Suprapubic skin (tissue), 4 donors: Measurements from ENCODE around the gene KYNU. TPM values are rescaled to one million over a fixed set of nuclear protein-coding genes. Genes with fewer than 3 reads are reported as not detected.
"Not testable (repeated sequence)": the region's sequence is repeated elsewhere in the genome, so short reads cannot be mapped to it uniquely, and the experiment has no call there.

Source experiments
- DNase-seq, 2 donors: peaks; one replicate each; pipeline ENCODE4 v3.0.0-alpha.2; 2019; ENCODE audit warnings: low spot score in 2 of 2
- H3K27ac ChIP-seq: fragments of 200-600 bp; sonication (generic); one replicate; pipeline ENCODE4 v1.5.1; 2019
- H3K27me3 ChIP-seq: fragments of 200-600 bp; sonication (generic); one replicate; pipeline ENCODE4 v1.5.1; 2019
- H3K36me3 ChIP-seq: fragments of 200-600 bp; sonication (generic); one replicate; pipeline ENCODE4 v1.5.1; 2019
- H3K4me1 ChIP-seq: fragments of 200-600 bp; sonication (generic); one replicate; pipeline ENCODE4 v1.5.1; 2019
- H3K4me3 ChIP-seq: fragments of 200-600 bp; sonication (generic); one replicate; pipeline ENCODE4 v1.5.1; 2019; ENCODE audit warnings: mild to moderate bottlenecking
- H3K9me3 ChIP-seq: fragments of 200-600 bp; sonication (generic); one replicate; pipeline ENCODE4 v1.5.1; 2019
- EP300 ChIP-seq: sonication (generic); formaldehyde crosslinking; IDR thresholded peaks from one replicate; pipeline ENCODE4 v1.6.1; 2017; ENCODE audit warnings: antibody characterized with exemption
- POLR2A ChIP-seq, 2 donors: fragments of 450-650 bp; IDR thresholded peaks; one replicate each; pipeline ENCODE4 v1.6.1; 2017; ENCODE audit warnings: antibody characterized with exemption in 2 of 2, mild to moderate bottlenecking in 2 of 2, moderate library complexity in 2 of 2
- POLR2AphosphoS5 ChIP-seq, 3 donors: sonication (generic); formaldehyde crosslinking; IDR thresholded peaks; one replicate each; pipeline ENCODE4 v1.6.1; 2017; ENCODE audit warnings: antibody characterized with exemption in 3 of 3
- WGBS: methylation state at CpG from one replicate; pipeline ENCODE4 v1.1.5; 2018; 5-methylcytosine and 5-hydroxymethylcytosine counted together
- total RNA-seq, 4 donors: library from RNA; depleted of rRNA; stranded (reverse); fragments of >200 nt; gene quantifications; one replicate each; pipeline ENCODE4 v1.1.0, GENCODE V29; 2016
- TF ChIP-seq, protein P1 (sequence below), 2 donors: fragments of 200-600 bp in 1 of 2; fragments of 450-650 bp in 1 of 2; sonication (generic) in 1 of 2; IDR thresholded peaks; one replicate each; pipeline ENCODE4 v1.5.1; 2016 to 2019; ENCODE audit warnings: antibody characterized with exemption in 2 of 2, mild to moderate bottlenecking in 1 of 2, moderate library complexity in 1 of 2

Gene KYNU
- total RNA-seq, 4 donors from 2014 or later = 0.29 to 3.9 (median 2.0) TPM

DNA sequence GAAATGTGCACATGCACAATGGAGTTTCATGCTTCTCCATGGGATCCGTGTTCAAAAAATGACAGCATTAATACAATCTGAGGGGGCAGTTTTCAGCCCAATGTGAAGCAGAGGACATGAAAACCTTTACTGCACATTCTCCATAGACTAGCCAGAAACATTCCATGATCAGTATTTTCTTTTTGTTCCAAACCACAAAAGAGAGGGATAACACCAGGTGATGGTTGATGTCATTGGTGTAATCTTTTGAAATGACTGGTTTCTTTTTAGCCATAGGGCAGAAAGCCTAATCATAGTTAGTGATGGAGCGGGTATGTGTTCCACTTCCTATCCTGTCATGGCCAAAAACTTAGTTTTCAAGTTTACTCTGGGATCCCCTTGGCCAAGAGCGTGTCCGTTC, 1.8 kb upstream of the KYNU start:
- H3K27me3 ChIP-seq = no peaks in the 10 kb centered on the region
- no peak for TF ChIP-seq POLR2A (IDR thresholded peaks at IDR 0.05)
- TF ChIP-seq, protein P1, sequence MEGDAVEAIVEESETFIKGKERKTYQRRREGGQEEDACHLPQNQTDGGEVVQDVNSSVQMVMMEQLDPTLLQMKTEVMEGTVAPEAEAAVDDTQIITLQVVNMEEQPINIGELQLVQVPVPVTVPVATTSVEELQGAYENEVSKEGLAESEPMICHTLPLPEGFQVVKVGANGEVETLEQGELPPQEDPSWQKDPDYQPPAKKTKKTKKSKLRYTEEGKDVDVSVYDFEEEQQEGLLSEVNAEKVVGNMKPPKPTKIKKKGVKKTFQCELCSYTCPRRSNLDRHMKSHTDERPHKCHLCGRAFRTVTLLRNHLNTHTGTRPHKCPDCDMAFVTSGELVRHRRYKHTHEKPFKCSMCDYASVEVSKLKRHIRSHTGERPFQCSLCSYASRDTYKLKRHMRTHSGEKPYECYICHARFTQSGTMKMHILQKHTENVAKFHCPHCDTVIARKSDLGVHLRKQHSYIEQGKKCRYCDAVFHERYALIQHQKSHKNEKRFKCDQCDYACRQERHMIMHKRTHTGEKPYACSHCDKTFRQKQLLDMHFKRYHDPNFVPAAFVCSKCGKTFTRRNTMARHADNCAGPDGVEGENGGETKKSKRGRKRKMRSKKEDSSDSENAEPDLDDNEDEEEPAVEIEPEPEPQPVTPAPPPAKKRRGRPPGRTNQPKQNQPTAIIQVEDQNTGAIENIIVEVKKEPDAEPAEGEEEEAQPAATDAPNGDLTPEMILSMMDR (IDR thresholded peaks at IDR 0.05) = no peak
- no peak for TF ChIP-seq EP300
- TF ChIP-seq POLR2AphosphoS5 (IDR thresholded peaks at IDR 0.05) = no peak
- H3K4me3 ChIP-seq = no peak overlapping the region
- no peaks in the 10 kb centered on the region for H3K9me3 ChIP-seq
- peaks cover 25% of the 10 kb centered on the region for H3K4me1 ChIP-seq
- H3K36me3 ChIP-seq = no peaks in the 10 kb centered on the region
- no peak for DNase-seq
- H3K27ac ChIP-seq = no peak overlapping the region
- 89% methylated on average over 4 of the region's 4 CpGs for WGBS

DNA sequence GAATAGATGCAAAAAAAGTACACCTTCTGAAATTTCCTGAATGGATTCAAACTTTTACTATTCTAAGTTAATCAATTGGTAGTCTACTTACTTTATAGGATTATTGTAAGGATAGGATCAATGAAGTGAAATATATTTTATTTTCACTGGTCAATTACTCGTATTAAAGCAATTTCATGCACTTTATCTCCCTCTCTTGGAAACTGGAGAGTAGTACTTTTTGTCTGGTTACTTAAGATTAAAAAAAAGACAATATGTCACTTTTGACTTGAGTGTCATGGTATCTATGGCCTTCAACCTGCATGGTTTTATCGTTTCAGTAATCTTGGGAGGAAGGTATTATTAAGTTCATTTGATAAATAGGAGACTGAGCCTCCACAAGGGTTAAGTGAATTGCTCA, 1.0 kb upstream of the KYNU start:
- 79% methylated on average over 2 of the region's 2 CpGs for WGBS
- Histone ChIP-seq H3K27ac (no peak overlapping the region), H3K9me3 (no peaks in the 10 kb centered on the region), H3K4me1 (peaks cover 25% of the 10 kb centered on the region), H3K36me3 (no peaks in the 10 kb centered on the region), H3K4me3 (no peak overlapping the region), H3K27me3 (no peaks in the 10 kb centered on the region)
- no peak for DNase-seq
- TF ChIP-seq POLR2A (IDR thresholded peaks at IDR 0.05) (no peak), POLR2AphosphoS5 (IDR thresholded peaks at IDR 0.05) (no peak), EP300 (no peak)
- TF ChIP-seq, protein P1 (IDR thresholded peaks at IDR 0.05) = no peak

DNA sequence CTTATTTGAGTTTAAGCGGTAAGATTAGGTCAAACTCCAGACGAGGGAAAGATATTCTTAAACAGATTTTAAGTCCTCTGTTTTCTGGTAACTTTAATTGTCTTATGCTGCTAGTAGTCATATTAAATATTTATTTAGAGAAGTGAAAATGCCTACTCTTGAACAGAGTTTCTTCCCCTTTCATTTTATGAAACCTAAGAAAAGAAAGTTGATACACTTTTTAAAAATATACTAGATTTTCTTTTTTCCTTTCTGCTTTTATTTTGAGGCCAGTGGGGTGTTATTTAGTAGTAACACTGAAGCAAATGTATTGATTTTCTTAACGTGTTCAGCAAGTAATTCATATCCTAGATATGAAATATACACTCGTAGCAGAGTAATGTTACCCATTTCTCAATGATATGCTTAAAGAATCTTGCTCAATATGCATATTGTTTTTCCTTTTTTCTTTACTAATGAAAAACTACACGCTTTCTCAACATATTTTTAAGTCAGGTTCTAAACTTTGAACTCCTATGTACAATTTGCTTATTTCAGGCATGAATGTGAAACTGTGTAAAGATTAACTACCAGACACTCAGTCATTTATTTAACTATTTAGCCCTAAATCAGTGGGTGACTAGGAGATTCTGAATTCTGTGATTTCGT, 691 bp downstream of the KYNU start:
- Histone ChIP-seq H3K9me3 (no peaks in the 10 kb centered on the region), H3K4me1 (peaks cover 25% of the 10 kb centered on the region), H3K27me3 (no peaks in the 10 kb centered on the region), H3K4me3 (peak overlapping the region; percentile 19), H3K36me3 (no peaks in the 10 kb centered on the region), H3K27ac (peak overlapping the region; percentile 28)
- WGBS = 73% methylated on average over 6 of the region's 6 CpGs
- TF ChIP-seq POLR2A (IDR thresholded peaks at IDR 0.05) (no peak), EP300 (no peak), POLR2AphosphoS5 (IDR thresholded peaks at IDR 0.05) (no peak)
- TF ChIP-seq, protein P1 (IDR thresholded peaks at IDR 0.05) = no peak
- no peak for DNase-seq

DNA sequence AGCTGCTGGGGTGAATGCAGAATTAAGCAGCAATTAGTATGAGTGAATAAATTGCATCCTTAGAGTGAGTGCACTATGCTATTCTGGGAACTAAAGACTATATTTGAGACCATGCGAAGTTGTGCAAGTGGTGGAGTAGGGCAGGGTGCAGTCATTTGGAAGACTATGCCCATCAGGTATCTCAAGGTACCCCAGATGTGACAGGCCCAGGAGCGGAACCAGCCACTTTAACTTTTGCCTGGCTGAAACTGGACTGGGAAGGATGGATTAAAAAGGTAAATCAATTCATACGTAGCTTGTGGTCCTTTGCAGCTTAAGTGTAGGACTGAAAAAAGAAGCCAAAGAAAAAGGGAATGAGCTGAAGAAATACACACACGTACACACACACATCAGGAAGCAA, 1.7 kb downstream of the KYNU start:
- no peak for DNase-seq
- TF ChIP-seq EP300 (no peak), POLR2AphosphoS5 (IDR thresholded peaks at IDR 0.05) (no peak), POLR2A (IDR thresholded peaks at IDR 0.05) (no peak)
- TF ChIP-seq, protein P1 (IDR thresholded peaks at IDR 0.05) = no peak
- no peaks in the 10 kb centered on the region for H3K36me3 ChIP-seq
- peaks cover 16% of the 10 kb centered on the region for H3K4me1 ChIP-seq
- H3K27me3 ChIP-seq = no peaks in the 10 kb centered on the region
- WGBS = 90% methylated on average over 4 of the region's 4 CpGs
- no peak overlapping the region for H3K4me3 ChIP-seq
- H3K27ac ChIP-seq = no peak overlapping the region
- no peaks in the 10 kb centered on the region for H3K9me3 ChIP-seq

DNA sequence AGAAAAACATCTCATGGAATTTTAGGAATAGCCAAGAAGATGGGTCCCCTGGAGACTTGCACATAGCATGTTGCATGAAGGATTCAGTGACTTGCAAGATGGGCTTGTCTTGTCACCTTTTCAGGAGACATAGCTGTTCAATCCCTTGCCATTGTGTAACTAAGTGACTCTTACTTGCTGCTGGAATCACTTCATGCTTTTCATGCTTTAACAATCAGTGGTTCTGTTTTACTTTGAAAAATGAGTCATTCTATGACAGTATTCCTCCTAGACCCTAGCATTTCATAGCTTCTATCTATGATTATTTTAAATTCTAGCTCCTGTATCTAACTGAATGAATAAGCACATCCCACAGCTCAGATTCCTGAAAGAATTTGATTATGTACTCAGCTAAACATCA, 2.8 kb downstream of the KYNU start:
- TF ChIP-seq POLR2A (IDR thresholded peaks at IDR 0.05) = no peak
- no peak for DNase-seq

DNA sequence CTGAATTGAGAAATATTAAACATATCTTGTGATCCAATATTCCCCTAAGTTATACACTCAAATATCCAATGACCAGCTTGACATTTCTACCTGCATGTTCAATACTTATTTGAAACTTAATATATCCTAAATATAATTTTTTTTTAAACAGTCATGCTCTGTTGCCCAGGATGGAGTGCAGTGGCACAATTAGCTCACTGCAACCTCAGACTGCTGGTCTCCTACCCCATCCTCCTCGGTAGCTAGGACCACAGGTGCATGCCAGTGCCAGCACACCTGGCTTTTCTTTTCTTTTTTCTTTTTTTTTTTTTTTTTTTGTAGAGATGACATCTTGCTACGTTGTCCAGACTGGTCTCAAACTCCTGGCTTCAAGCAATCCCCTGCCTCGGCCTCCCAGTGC, 4.2 kb downstream of the KYNU start:
- no peaks in the 10 kb centered on the region for H3K36me3 ChIP-seq
- H3K27ac ChIP-seq = no peak overlapping the region
- no peak for DNase-seq
- TF ChIP-seq POLR2A (IDR thresholded peaks at IDR 0.05) (no peak), EP300 (no peak), POLR2AphosphoS5 (IDR thresholded peaks at IDR 0.05) (no peak)
- TF ChIP-seq, protein P1 (IDR thresholded peaks at IDR 0.05) = no peak
- WGBS = 95% methylated on average over 3 of the region's 3 CpGs
- no peaks in the 10 kb centered on the region for H3K27me3 ChIP-seq
- peaks cover 4% of the 10 kb centered on the region for H3K4me1 ChIP-seq
- no peaks in the 10 kb centered on the region for H3K9me3 ChIP-seq
- H3K4me3 ChIP-seq = no peak overlapping the region

More for the DNA sequence above, 2.8 kb downstream of the KYNU start:
- no peaks in the 10 kb centered on the region for H3K27me3 ChIP-seq
- no peaks in the 10 kb centered on the region for H3K36me3 ChIP-seq
- peaks cover 4% of the 10 kb centered on the region for H3K4me1 ChIP-seq
- H3K27ac ChIP-seq = no peak overlapping the region
- H3K4me3 ChIP-seq = no peak overlapping the region
- H3K9me3 ChIP-seq = no peaks in the 10 kb centered on the region

DNA sequence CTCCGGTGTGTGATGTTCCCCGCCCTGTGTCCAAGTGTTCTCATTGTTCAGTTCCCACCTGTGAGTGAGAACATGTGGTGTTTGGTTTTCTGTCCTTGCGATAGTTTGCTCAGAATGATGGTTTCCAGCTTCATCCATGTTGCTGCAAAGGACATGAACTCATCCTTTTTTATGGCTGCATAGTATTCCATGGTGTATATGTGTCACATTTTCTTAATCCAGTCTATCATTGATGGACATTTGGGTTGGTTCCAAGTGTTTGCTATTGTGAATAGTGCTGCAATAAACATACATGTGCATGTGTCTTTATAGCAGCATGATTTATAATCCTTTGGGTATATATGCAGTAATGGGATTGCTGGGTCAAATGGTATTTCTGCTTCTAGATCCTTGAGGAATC, 5.0 kb downstream of the KYNU start:
- not testable (repeated sequence) for H3K36me3 ChIP-seq, H3K9me3 ChIP-seq, H3K4me3 ChIP-seq, H3K4me1 ChIP-seq, DNase-seq, H3K27ac ChIP-seq, H3K27me3 ChIP-seq
- whole genome bisulfite sequencing = 95% methylated on average over 3 of the region's 3 CpGs
